Activated B cell treated with CpG ODN at 0.5 μM for 24 hours (primary cell): ENCODE measurements around the gene MYLIP. TPM values are rescaled to one million over a fixed set of nuclear protein-coding genes. Genes with fewer than 3 reads are reported as not detected.

Experiments
- ATAC-seq: fragments of 200-7000 bp; cut with Tn5 transposase; one replicate; pipeline ENCODE4 v1.10.0; 2021; ENCODE audit warnings: low read depth, mild to moderate bottlenecking, moderate library complexity
- CTCF ChIA-PET: fragments of 350-600 bp; sonication (Branson Sonifier 250); formaldehyde crosslinking; loops from one replicate; lab custom pipeline; 2021; ENCODE audit warnings: antibody characterized with exemption; lab: Charles Lee
- POLR2A ChIA-PET: fragments of 350-600 bp; sonication (Branson Sonifier 250); formaldehyde crosslinking; loops from one replicate; lab custom pipeline; 2021; ENCODE audit warnings: antibody characterized with exemption; lab: Charles Lee
- DNase-seq: peaks from one replicate; pipeline ENCODE4 v3.0.0; 2022
- H3K27ac Mint-ChIP-seq: one replicate; pipeline ENCODE4 v1.8.0; 2020; ENCODE audit warnings: mixed read lengths
- H3K27me3 Mint-ChIP-seq: one replicate; pipeline ENCODE4 v1.8.0; 2021; ENCODE audit warnings: mixed read lengths
- H3K36me3 Mint-ChIP-seq: one replicate; pipeline ENCODE4 v1.8.0; 2021; ENCODE audit warnings: low read depth, mixed read lengths
- H3K4me1 Mint-ChIP-seq: one replicate; pipeline ENCODE4 v1.8.0; 2021; ENCODE audit warnings: mixed read lengths
- H3K4me3 Mint-ChIP-seq: one replicate; pipeline ENCODE4 v1.8.0; 2020; ENCODE audit warnings: mild to moderate bottlenecking, mixed read lengths
- H3K9me3 Mint-ChIP-seq: one replicate; pipeline ENCODE4 v1.8.0; 2020; ENCODE audit warnings: mixed read lengths
- intact Hi-C: fragments of 100-400 bp; cut with micrococcal nuclease; formaldehyde crosslinking; loops from one replicate; pipeline ENCODE4 v1.15.1; 2024
- total RNA-seq: library from RNA; stranded (reverse); gene quantifications from 2 replicates; pipeline ENCODE4 v1.2.3, GENCODE V29; 2022
- TF ChIP-seq, protein P1 (sequence below): fragments of 200-600 bp; IDR thresholded peaks from one replicate; pipeline ENCODE4 v1.8.0; 2022; ENCODE audit warnings: antibody characterized with exemption, mild to moderate bottlenecking

Gene MYLIP
- total RNA-seq, 1 donor from 2014 or later, result 10.3 TPM

DNA sequence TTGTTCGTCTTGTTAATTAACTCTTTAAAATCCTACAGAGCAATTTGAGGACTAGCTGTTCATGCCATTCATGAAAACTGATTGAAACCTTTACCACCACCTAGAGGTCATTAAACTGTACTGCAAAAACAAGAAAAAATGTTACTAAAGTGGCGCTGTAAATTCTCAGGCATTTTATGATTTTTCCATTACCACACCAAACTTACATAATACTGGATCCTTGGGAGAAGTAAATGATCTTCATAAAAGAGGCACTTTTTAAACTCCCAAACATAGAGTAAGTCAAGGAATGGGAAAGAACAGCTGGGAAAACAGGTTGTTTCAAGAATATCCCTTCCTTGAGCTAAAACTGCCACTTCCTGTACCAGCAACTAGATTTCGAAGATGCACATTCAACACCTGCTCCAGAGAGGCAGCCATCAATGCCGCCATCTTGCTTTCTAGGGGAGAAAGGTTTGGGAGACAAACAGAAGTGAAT, 54.3 kb downstream of the MYLIP start:
- H3K36me3 Mint-ChIP-seq, result no peaks in the 10 kb centered on the region
- peak; percentile 56 for ATAC-seq

DNA sequence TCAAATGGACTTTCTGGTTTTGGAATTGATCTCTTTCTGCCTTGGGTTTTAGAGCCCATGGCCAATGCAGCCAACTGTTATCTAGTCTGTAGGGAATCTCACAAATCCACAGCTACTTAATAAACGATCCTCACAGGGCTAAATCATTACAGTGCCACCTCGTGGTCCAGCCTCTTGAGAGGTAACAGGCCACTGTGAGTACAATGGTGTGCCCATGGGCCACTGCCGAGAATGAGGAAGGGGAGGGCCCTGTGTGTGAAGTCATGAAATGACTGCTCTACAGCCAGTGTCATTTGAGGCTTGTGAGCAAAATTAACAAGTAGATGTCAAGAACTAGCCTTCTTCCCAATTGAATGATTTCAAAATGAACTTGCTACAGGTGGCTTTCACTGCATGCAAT, 55.2 kb downstream of the MYLIP start:
- no peaks in the 10 kb centered on the region for H3K36me3 Mint-ChIP-seq
- POLR2A ChIA-PET, result interaction anchor here (1.4 kb wide), 1 partner anchor 493 kb away, joined by 6 read pairs; no protein-coding TSS in a partner anchor
- intact Hi-C loops, result loop anchor here (5.0 kb wide), 1 partner anchor 412 kb away; no protein-coding TSS in a partner anchor
- H3K27ac Mint-ChIP-seq, result no peak overlapping the region
- DNase-seq (no peak), ATAC-seq (peak; percentile 77)
- H3K27me3 Mint-ChIP-seq, result no peaks in the 10 kb centered on the region
- CTCF ChIA-PET, result interaction anchor here (0.9 to 9.4 kb wide), 11 partner anchors 10 to 497 kb away, joined by 3 to 116 read pairs (median 6); no protein-coding TSS in a partner anchor
- no peak overlapping the region for H3K4me3 Mint-ChIP-seq
- peaks cover 2% of the 10 kb centered on the region for H3K9me3 Mint-ChIP-seq
- peaks cover 19% of the 10 kb centered on the region for H3K4me1 Mint-ChIP-seq
- TF ChIP-seq, protein P1, sequence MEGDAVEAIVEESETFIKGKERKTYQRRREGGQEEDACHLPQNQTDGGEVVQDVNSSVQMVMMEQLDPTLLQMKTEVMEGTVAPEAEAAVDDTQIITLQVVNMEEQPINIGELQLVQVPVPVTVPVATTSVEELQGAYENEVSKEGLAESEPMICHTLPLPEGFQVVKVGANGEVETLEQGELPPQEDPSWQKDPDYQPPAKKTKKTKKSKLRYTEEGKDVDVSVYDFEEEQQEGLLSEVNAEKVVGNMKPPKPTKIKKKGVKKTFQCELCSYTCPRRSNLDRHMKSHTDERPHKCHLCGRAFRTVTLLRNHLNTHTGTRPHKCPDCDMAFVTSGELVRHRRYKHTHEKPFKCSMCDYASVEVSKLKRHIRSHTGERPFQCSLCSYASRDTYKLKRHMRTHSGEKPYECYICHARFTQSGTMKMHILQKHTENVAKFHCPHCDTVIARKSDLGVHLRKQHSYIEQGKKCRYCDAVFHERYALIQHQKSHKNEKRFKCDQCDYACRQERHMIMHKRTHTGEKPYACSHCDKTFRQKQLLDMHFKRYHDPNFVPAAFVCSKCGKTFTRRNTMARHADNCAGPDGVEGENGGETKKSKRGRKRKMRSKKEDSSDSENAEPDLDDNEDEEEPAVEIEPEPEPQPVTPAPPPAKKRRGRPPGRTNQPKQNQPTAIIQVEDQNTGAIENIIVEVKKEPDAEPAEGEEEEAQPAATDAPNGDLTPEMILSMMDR, result no peak

More for the DNA sequence above, 54.3 kb downstream of the MYLIP start:
- Mint-ChIP-seq H3K9me3 (peaks cover 2% of the 10 kb centered on the region), H3K27ac (no peak overlapping the region), H3K27me3 (no peaks in the 10 kb centered on the region), H3K4me3 (no peak overlapping the region), H3K4me1 (peaks cover 19% of the 10 kb centered on the region)
- TF ChIP-seq, protein P1, result peak; percentile 35
- intact Hi-C loops, result loop anchor here (1.0 to 5.0 kb wide), 4 partner anchors 23 to 492 kb away; partner anchors contain the start of gene MYLIP
- no peak for DNase-seq
- ChIA-PET POLR2A (interaction anchor here (0.7 to 1.6 kb wide), 6 partner anchors 50 to 492 kb away, joined by 3 to 6 read pairs (median 4); partner anchors contain the start of gene MYLIP), CTCF (interaction anchor here (0.8 to 9.4 kb wide), 29 partner anchors 11 to 558 kb away, joined by 3 to 116 read pairs (median 5); partner anchors contain the start of gene MYLIP)

DNA sequence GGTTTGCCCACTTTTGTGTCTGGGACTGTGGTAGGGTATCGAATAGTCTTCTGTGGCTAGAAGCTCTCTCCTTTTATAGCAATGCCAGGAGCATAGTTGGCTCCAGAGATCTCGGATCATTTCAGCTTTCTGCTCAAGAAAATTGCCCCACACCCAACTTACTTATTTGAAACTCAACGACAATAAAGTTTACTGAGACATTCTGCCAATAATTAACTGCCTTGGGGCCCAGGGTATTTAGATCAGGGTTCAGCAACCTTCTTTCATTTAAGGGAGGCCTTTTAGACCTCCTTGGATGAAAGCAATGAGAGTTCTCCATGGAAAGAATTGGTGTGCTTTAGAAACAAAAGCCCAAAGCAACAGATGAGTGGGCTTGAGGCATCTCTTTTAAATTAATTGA, 55.7 kb downstream of the MYLIP start:
- TF ChIP-seq, protein P1, result no peak
- intact Hi-C loops, result loop anchor here (5.0 kb wide), 1 partner anchor 412 kb away; no protein-coding TSS in a partner anchor
- DNase-seq (no peak), ATAC-seq (no peak)
- H3K27ac Mint-ChIP-seq, result no peak overlapping the region
- peaks cover 19% of the 10 kb centered on the region for H3K4me1 Mint-ChIP-seq
- H3K27me3 Mint-ChIP-seq, result no peaks in the 10 kb centered on the region
- POLR2A ChIA-PET, result no interaction called here
- CTCF ChIA-PET, result interaction anchor here (0.9 to 9.4 kb wide), 6 partner anchors 9 to 493 kb away, joined by 3 to 116 read pairs (median 6); no protein-coding TSS in a partner anchor
- H3K36me3 Mint-ChIP-seq, result no peaks in the 10 kb centered on the region
- no peak overlapping the region for H3K4me3 Mint-ChIP-seq
- peaks cover 2% of the 10 kb centered on the region for H3K9me3 Mint-ChIP-seq

DNA sequence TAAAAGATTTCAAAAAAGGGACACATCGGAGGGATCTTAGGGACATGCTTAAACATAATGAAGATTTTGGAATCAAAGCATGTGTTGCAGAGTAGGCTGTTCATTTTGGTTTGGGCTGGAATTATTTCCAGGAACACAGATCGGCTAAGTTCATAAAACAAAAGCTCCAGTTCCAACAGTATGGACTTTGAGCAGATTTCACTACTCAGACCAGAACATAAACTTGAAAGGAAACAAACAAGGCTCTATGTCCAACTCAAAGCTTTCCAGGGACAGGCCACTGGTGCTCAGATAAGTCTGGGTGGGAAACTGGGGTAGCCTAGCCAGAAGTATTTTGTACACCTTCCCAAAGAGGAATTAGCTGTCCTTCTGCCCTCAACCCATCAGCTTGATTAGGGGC, 58.3 kb downstream of the MYLIP start:
- peaks cover 3% of the 10 kb centered on the region for H3K27me3 Mint-ChIP-seq
- intact Hi-C loops, result no loop called here
- no peak overlapping the region for H3K27ac Mint-ChIP-seq
- ATAC-seq (no peak), DNase-seq (no peak)
- H3K36me3 Mint-ChIP-seq, result no peaks in the 10 kb centered on the region
- H3K4me3 Mint-ChIP-seq, result no peak overlapping the region
- ChIA-PET POLR2A (no interaction called here), CTCF (interaction anchor here (9.4 kb wide), 1 partner anchor 495 kb away, joined by 116 read pairs; no protein-coding TSS in a partner anchor)
- H3K4me1 Mint-ChIP-seq, result peaks cover 7% of the 10 kb centered on the region
- H3K9me3 Mint-ChIP-seq, result no peaks in the 10 kb centered on the region
- TF ChIP-seq, protein P1, result no peak

DNA sequence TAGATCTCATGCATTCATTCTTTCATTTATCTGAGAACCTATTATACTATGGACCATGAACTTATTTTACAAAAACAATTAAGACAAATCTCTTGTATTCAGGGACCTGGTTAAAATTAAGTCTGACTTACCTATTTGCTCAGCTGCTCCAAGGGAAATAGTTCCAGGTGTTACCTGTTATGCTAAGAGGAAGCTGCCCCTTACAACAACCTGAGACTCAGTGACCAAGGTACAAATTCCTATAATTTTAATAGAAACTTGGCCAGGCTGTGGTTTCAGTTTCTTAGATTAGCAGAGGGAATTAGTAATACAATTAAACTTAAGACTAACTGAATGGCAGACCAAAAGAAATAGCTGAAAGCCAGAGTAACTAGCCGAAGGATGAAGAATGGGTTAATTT, 61.3 kb downstream of the MYLIP start:
- DNase-seq (no peak), ATAC-seq (no peak)
- Mint-ChIP-seq H3K27me3 (peaks cover 8% of the 10 kb centered on the region), H3K4me3 (no peak overlapping the region), H3K9me3 (no peaks in the 10 kb centered on the region), H3K27ac (no peak overlapping the region), H3K36me3 (no peaks in the 10 kb centered on the region), H3K4me1 (no peaks in the 10 kb centered on the region)
- CTCF ChIA-PET, result no interaction called here
- intact Hi-C loops, result no loop called here
- POLR2A ChIA-PET, result no interaction called here
- TF ChIP-seq, protein P1, result no peak
